22Rv1 (cell line): ENCODE measurements around the gene CEP41.

Experiments used
- CTCF ChIP-seq: fragments of 450-650 bp; IDR thresholded peaks from 2 replicates; pipeline ENCODE4 v1.5.1; 2017; ENCODE audit warnings: mild to moderate bottlenecking
- ZFX ChIP-seq: fragments of 450-650 bp; IDR thresholded peaks from 2 replicates; pipeline ENCODE4 v1.6.1; 2017; ENCODE audit warnings: antibody characterized with exemption, borderline replicate concordance

GRCh38 chr7:130358471-130358870 is 82.3 kb downstream of the CEP41 start:
- TF ChIP-seq CTCF (no peak), ZFX (no peak)
